ENCODE measurements around the gene ZNF582. TPM values are rescaled to one million over a fixed set of nuclear protein-coding genes. Genes with fewer than 3 reads are reported as not detected.

ZNF582 gene
- 1.2 and 1.3 TPM in 2 replicates for total RNA-seq

DNA sequence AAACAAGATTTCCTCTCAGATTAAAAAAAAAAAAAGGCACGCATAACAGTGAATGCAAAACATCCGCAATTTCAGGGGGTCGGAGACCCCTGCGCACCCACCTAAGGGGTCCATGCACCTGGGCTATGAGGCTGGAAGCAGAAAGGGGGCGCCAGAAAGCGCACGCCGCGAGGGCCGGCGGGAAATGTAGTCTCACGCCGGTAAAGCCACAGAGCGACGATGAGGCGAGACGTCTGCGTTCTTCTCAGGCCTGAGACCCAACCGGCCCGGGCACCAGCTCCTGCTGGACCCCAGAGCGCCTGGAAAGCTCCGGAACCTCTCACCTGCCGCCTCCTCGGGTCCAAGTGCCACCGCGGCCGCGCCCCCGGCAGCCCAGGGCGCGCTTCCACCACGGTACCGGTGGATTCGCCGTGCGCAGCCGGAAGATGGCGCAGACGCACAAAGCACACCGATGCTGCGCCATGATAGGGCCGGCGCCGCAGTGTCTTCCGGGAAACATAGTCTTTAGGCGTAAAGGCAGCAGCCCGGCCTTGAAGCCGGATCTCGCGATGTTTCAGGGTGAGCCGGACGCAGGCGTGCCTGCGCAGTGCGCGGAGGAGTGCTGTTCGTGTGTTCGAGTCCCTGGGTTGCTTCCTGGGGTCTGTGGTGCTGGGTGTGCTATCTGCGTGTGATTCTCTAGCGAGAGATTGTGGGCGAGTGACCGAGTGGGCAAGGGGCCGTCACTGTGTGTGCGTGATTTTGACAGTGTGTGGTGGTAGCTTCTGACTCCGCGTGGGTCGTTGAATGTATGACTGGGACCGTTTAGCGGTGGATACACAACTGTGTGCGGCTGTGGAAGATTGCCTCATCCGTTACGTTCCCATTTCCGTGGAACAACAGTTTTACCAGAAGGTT lies at the start of gene ZNF582:
ZNF582 (minus strand) TSS at position 416 of the 894 bp plus-strand sequence. CDS start 1,782 bp downstream, outside the sequence.
- peaks cover 20% of the 10 kb centered on the region for H3K36me3 Mint-ChIP-seq (ENCODE audit: low read depth)
- H3K4me3 Mint-ChIP-seq = peak within 1 kb of the TSS; percentile 94
- peaks cover 80% of the 10 kb centered on the region for H3K9me3 Mint-ChIP-seq
- peak; percentile 82 for DNase-seq (ENCODE audit: low spot score)
- peaks cover 7% of the 10 kb centered on the region for H3K4me1 Mint-ChIP-seq (ENCODE audit: low read depth)
- intact Hi-C loops (cut with micrococcal nuclease) = loop anchor here (1.0 to 5.0 kb wide), 6 partner anchors 11 to 1044 kb away; partner anchors contain the start of genes ZNF470, ZNF583, ZNF71 and ZNF749
- peak within 1 kb of the TSS; percentile 90 for H3K27ac Mint-ChIP-seq
- peaks cover 1% of the 10 kb centered on the region for H3K27me3 Mint-ChIP-seq (ENCODE audit: insufficient read depth)

DNA sequence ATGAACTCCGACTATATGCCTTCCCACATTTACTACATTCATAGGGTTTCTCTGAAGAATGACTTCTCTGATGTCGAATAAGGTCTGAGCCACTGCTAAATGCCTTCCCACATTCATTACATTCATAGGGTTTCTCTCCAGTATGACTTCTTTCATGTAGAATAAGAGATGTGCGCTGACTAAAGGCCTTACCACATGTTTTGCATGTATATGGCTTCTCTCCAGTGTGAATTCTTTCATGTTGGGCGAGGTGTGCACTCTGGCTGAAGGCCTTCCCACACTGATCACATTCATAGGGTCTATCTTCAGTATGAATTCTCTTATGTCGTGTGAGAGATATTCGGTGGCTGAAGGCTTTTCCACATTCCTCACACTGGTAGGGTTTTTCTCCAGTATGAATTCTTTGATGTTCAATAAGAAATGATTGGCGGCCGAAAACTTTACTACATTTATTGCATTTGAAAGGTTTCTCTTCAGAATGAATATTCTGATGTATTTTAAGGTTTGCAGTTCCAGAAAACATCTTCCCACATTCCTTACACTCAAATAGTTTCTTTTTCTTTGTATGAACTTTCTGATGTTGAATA lies 48.0 kb upstream of the ZNF582 start:
- intact Hi-C loops (cut with micrococcal nuclease) = no loop called here
- Mint-ChIP-seq H3K27ac (no peak overlapping the region), H3K4me1 (ENCODE audit: low read depth) (no peaks in the 10 kb centered on the region), H3K9me3 (peaks cover 71% of the 10 kb centered on the region), H3K36me3 (ENCODE audit: low read depth) (no peaks in the 10 kb centered on the region), H3K4me3 (no peak overlapping the region), H3K27me3 (ENCODE audit: insufficient read depth) (no peaks in the 10 kb centered on the region)
- no peak for DNase-seq (ENCODE audit: low spot score)

- Mint-ChIP-seq H3K27me3 (ENCODE audit: insufficient read depth) (no peaks in the 10 kb centered on the region), H3K36me3 (ENCODE audit: low read depth) (peaks cover 26% of the 10 kb centered on the region), H3K27ac (no peak overlapping the region), H3K4me1 (ENCODE audit: low read depth) (no peaks in the 10 kb centered on the region), H3K9me3 (peaks cover 80% of the 10 kb centered on the region), H3K4me3 (no peak overlapping the region)
- intact Hi-C loops (cut with micrococcal nuclease) = no loop called here
- DNase-seq (ENCODE audit: low spot score) = no peak
Observed at GRCh38 chr19:56423985-56424353, 30.6 kb upstream of the ZNF582 start.

DNA sequence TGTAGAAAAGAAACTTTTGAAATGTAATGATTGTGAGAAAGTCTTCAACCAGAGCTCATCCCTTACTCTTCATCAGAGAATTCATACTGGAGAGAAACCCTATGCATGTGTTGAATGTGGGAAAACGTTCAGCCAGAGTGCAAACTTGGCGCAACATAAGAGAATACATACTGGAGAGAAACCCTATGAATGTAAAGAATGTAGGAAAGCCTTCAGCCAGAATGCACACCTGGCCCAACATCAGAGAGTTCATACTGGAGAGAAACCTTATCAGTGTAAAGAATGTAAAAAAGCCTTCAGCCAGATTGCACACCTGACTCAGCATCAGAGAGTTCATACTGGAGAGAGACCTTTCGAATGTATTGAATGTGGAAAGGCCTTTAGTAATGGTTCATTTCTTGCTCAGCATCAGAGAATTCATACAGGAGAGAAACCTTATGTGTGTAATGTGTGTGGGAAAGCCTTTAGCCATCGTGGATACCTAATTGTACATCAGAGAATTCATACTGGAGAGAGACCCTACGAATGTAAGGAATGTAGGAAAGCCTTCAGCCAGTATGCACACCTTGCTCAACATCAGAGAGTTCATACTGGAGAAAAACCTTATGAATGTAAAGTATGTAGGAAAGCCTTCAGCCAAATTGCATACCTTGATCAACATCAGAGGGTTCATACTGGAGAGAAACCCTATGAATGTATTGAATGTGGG lies 30.1 kb upstream of the ZNF582 start:
- Mint-ChIP-seq H3K36me3 (ENCODE audit: low read depth) (peaks cover 31% of the 10 kb centered on the region), H3K4me1 (ENCODE audit: low read depth) (no peaks in the 10 kb centered on the region), H3K27ac (no peak overlapping the region), H3K9me3 (peaks cover 83% of the 10 kb centered on the region), H3K4me3 (no peak overlapping the region), H3K27me3 (ENCODE audit: insufficient read depth) (no peaks in the 10 kb centered on the region)
- intact Hi-C loops (cut with micrococcal nuclease) = no loop called here
- DNase-seq (ENCODE audit: low spot score) = no peak

- H3K9me3 Mint-ChIP-seq = peaks cover 77% of the 10 kb centered on the region
- peak overlapping the region; percentile 93 for H3K4me3 Mint-ChIP-seq
- peak overlapping the region; percentile 81 for H3K27ac Mint-ChIP-seq
- peaks cover 38% of the 10 kb centered on the region for H3K36me3 Mint-ChIP-seq (ENCODE audit: low read depth)
- intact Hi-C loops (cut with micrococcal nuclease) = no loop called here
- DNase-seq (ENCODE audit: low spot score) = no peak
- H3K27me3 Mint-ChIP-seq (ENCODE audit: insufficient read depth) = no peaks in the 10 kb centered on the region
- peaks cover 23% of the 10 kb centered on the region for H3K4me1 Mint-ChIP-seq (ENCODE audit: low read depth)
Observed at GRCh38 chr19:56405062-56405461, 11.7 kb upstream of the ZNF582 start.

DNA sequence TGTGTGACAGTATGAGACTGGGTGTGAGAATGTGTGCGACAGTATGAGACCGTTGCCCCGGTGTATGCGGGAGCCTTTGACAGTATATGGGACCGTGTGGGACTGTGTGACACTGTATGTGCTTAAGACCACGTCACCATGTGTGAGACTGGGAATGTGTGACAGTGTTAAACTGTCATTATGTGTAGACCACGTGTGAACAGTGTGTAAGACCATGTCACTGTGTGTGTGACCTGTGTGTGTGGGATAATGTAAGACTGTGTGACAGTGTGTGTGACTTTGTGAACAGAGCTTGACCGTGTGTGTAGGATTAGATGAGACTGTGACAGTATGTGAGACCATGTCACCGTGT lies 11.3 kb upstream of the ZNF582 start:
- H3K9me3 Mint-ChIP-seq = peaks cover 77% of the 10 kb centered on the region
- no peak for DNase-seq (ENCODE audit: low spot score)

DNA sequence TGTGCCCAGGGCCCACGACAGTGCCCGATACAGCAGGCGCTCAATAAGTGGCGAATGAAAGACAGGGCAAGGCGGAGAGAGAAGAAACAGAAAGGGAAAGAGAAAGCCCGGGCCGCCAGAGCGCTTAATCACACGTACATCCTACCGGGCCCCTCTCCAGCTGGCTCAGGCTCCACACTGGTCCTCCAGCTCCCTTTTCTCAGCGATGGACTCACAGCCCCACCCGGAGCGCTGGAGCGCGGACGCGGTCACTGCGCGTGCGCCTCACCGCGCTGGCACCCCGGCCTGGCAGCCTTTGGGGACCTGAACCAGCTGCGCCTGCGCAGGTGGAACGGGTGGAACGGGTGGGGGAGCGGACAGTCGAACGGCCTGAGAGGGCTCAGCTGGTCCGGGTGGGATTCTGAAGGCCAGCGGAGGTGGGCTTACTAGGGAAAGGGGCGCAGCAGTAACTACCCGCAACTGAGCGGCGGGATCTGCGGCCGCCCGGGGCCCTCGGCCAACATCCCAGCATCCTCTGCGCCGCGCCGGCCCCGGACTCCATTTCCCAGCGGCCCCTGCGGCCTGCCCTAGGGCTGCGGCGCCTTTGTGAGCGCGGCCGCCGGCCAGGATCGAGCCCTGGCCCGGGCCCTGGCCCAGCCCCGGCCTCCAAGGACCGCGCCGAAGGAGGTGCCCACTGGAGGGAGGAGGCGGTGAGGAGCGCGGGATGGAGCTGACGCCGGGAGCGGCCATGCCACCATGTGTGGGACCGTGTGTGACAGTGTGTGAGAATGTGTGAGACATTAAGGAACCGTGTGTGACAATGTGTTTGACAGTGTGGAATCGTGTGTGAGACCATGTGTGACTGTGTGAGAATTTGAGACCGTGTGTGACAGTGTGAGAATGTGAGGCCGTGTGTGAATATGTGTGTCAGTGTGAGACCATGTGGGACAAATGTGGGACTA lies 10.7 kb upstream of the ZNF582 start, which contains the start of gene ZNF583:
ZNF583 (plus strand) TSS at position 569 of the 941 bp plus-strand sequence. CDS start 2,783 bp downstream, outside the sequence.
- H3K27ac Mint-ChIP-seq = peak within 1 kb of the TSS; percentile 96
- peaks cover 34% of the 10 kb centered on the region for H3K36me3 Mint-ChIP-seq (ENCODE audit: low read depth)
- H3K4me3 Mint-ChIP-seq = peak within 1 kb of the TSS; percentile 93
- H3K4me1 Mint-ChIP-seq (ENCODE audit: low read depth) = peaks cover 23% of the 10 kb centered on the region
- peaks cover 82% of the 10 kb centered on the region for H3K9me3 Mint-ChIP-seq
- H3K27me3 Mint-ChIP-seq (ENCODE audit: insufficient read depth) = no peaks in the 10 kb centered on the region
- DNase-seq (ENCODE audit: low spot score) = peak; percentile 86
- intact Hi-C loops (cut with micrococcal nuclease) = loop anchor here (1.0 to 5.0 kb wide), 8 partner anchors 11 to 282 kb away; partner anchors contain the start of genes ZFP28, ZNF444, ZNF470 and ZNF582

More for the DNA sequence above, 11.3 kb upstream of the ZNF582 start:
- Mint-ChIP-seq H3K4me3 (peak overlapping the region; percentile 93), H3K36me3 (ENCODE audit: low read depth) (peaks cover 36% of the 10 kb centered on the region), H3K4me1 (ENCODE audit: low read depth) (peaks cover 23% of the 10 kb centered on the region), H3K27me3 (ENCODE audit: insufficient read depth) (no peaks in the 10 kb centered on the region), H3K27ac (peak overlapping the region; percentile 81)
- intact Hi-C loops (cut with micrococcal nuclease) = loop anchor here (1.0 to 5.0 kb wide), 7 partner anchors 11 to 282 kb away; partner anchors contain the start of genes ZFP28, ZNF444, ZNF470 and ZNF582

DNA sequence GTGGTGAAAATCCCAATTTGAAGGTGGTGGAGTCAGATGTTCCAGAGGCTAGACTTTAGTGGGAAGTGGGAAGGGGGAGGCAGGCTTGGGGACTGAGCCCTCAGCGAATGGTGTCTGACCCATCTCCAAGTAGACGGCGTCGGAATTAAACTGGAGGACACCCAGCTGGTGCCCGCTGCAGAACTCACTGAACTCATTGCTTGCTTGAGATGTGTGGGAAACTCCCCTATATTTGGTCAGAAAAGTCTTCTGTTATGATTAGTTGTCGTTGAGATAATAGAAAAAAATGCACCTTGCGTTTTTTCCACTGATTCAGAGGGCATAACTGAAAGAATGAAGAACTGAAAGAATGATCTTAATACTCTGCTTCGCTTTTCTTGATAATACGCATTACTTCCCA lies 9.9 kb upstream of the ZNF582 start:
- no peak for DNase-seq (ENCODE audit: low spot score)
- H3K27me3 Mint-ChIP-seq (ENCODE audit: insufficient read depth) = no peaks in the 10 kb centered on the region
- H3K27ac Mint-ChIP-seq = peak overlapping the region; percentile 96
- H3K4me3 Mint-ChIP-seq = peak overlapping the region; percentile 93
- H3K4me1 Mint-ChIP-seq (ENCODE audit: low read depth) = peaks cover 23% of the 10 kb centered on the region
- H3K36me3 Mint-ChIP-seq (ENCODE audit: low read depth) = peaks cover 26% of the 10 kb centered on the region
- intact Hi-C loops (cut with micrococcal nuclease) = loop anchor here (2.0 to 5.0 kb wide), 3 partner anchors 34 to 281 kb away; partner anchors contain the start of gene ZNF787
- H3K9me3 Mint-ChIP-seq = peaks cover 77% of the 10 kb centered on the region

GRCh38 chr19:56400485-56400884 lies 7.2 kb upstream of the ZNF582 start:
- Mint-ChIP-seq H3K27me3 (ENCODE audit: insufficient read depth) (no peaks in the 10 kb centered on the region), H3K4me3 (no peak overlapping the region), H3K4me1 (ENCODE audit: low read depth) (peaks cover 23% of the 10 kb centered on the region), H3K36me3 (ENCODE audit: low read depth) (peaks cover 18% of the 10 kb centered on the region), H3K9me3 (peaks cover 80% of the 10 kb centered on the region), H3K27ac (no peak overlapping the region)
- DNase-seq (ENCODE audit: low spot score) = no peak
- intact Hi-C loops (cut with micrococcal nuclease) = loop anchor here (5.0 kb wide), 2 partner anchors 192 to 278 kb away; partner anchors contain the start of gene ZNF787

GRCh38 chr19:56398809-56399208 lies 5.5 kb upstream of the ZNF582 start:
- intact Hi-C loops (cut with micrococcal nuclease) = no loop called here
- H3K27me3 Mint-ChIP-seq (ENCODE audit: insufficient read depth) = no peaks in the 10 kb centered on the region
- peaks cover 9% of the 10 kb centered on the region for H3K36me3 Mint-ChIP-seq (ENCODE audit: low read depth)
- no peak for DNase-seq (ENCODE audit: low spot score)
- no peak overlapping the region for H3K4me3 Mint-ChIP-seq
- H3K27ac Mint-ChIP-seq = no peak overlapping the region
- H3K4me1 Mint-ChIP-seq (ENCODE audit: low read depth) = peaks cover 11% of the 10 kb centered on the region
- peaks cover 84% of the 10 kb centered on the region for H3K9me3 Mint-ChIP-seq

DNA sequence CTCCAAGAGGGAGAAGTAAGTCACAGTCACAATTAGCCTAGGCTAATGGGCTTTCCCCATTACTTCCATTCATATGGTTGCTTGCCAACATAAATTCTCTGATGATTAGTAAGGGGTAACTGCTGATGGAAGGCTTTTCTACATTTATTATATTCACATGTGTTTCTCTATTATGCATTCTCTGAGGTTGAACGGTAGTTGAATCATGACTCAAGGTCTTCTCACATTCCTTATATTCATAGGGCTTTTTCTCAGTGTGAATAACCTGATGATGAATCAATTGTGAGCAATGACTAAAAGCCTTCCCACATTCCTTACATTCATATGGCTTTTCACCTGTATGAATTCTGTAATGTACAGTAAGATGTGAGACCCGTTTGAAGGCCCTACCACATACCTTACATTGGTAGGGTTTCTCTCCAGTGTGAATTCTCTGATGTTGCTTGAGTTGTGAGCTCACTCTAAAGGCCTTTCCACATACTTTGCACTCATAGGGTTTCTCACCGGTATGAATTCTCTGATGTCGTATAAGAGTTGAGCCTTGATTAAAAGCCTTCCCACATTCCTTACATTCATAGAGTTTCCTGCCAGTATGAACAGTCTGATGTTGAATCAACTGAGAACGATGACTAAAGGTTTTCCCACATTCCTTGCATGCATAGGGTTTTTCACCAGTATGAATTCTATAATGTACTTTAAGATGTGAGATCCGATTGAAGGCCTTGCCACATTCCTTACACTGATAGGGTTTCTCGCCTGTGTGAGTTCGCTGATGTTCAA lies 9.3 kb downstream of the ZNF582 start:
- Mint-ChIP-seq H3K36me3 (ENCODE audit: low read depth) (peaks cover 4% of the 10 kb centered on the region), H3K4me1 (ENCODE audit: low read depth) (no peaks in the 10 kb centered on the region), H3K4me3 (no peak overlapping the region), H3K27me3 (ENCODE audit: insufficient read depth) (no peaks in the 10 kb centered on the region), H3K27ac (no peak overlapping the region), H3K9me3 (peaks cover 72% of the 10 kb centered on the region)
- intact Hi-C loops (cut with micrococcal nuclease) = no loop called here
- DNase-seq (ENCODE audit: low spot score) = no peak

All from activated T-helper 1 cell treated with anti-CD3 and anti-CD28 coated beads, Interleukin-12 subunit alpha, Interleukin-12 subunit beta, Interleukin-2, Interleukin-4 antibody, amounts not matched to agents 30 ng/mL and 10 ng/mL and 1 ng/mL, durations not matched to agents 14 hours and 24 hours and 36 hours (primary cell).